IMR-90 (cell line): Measurements from ENCODE around the gene BDH1. TPM values are rescaled to one million over a fixed set of nuclear protein-coding genes. Genes with fewer than 3 reads are reported as not detected.

Experiments used
- ATAC-seq: fragments of 200-7000 bp; cut with Tn5 transposase; 2 replicates; pipeline ENCODE4 v1.9.1; 2020; ENCODE audit warnings: low read depth, mild to moderate bottlenecking, moderate library complexity
- BruUV-seq: library from RNA; stranded (reverse); fragments of 400-500 nt; replicated peaks from 2 replicates; lab custom pipeline; 2021; lab: Mats Ljungman, UMichigan
- CTCF ChIA-PET: fragments of 300-600 bp; formaldehyde crosslinking; extraction: SDS; loops from one replicate; lab custom pipeline; 2021; ENCODE audit warnings: antibody characterized with exemption; lab: Yijun Ruan, JAX
- POLR2A ChIA-PET: fragments of 300-600 bp; sonication (Branson Sonifier 250); formaldehyde crosslinking; loops from one replicate; lab custom pipeline; 2022; ENCODE audit warnings: antibody characterized with exemption; ENCODE audit not compliant: unreplicated experiment; lab: Charles Lee
- DNase-seq: peaks from one replicate; pipeline ENCODE4 v3.0.0; 2013
- H2AFZ ChIP-seq: replicated peaks from 2 replicates; pipeline ENCODE3; 2013; ENCODE audit warnings: low read length, mild to moderate bottlenecking; ENCODE audit not compliant: poor library complexity
- H2AK5ac ChIP-seq: 2 replicates; pipeline ENCODE4 v1.6.1; 2013; ENCODE audit warnings: low read depth, low read length, inconsistent platforms
- H2AK9ac ChIP-seq: replicated peaks from 2 replicates; pipeline ENCODE3; 2013; ENCODE audit warnings: mild to moderate bottlenecking, low read depth, low read length, moderate library complexity; ENCODE audit not compliant: poor library complexity
- H2BK120ac ChIP-seq: 2 replicates; pipeline ENCODE4 v1.6.1; 2013; ENCODE audit warnings: low read depth, low read length, inconsistent platforms
- H2BK15ac ChIP-seq: 3 replicates; pipeline ENCODE4 v1.6.1; 2013; ENCODE audit warnings: low read depth, low read length, inconsistent platforms
- H2BK20ac ChIP-seq: 2 replicates; pipeline ENCODE4 v1.6.1; 2013; ENCODE audit warnings: low read depth, mild to moderate bottlenecking, inconsistent platforms, low read length, moderate library complexity
- H2BK5ac ChIP-seq: 2 replicates; pipeline ENCODE4 v1.6.1; 2013; ENCODE audit warnings: mild to moderate bottlenecking, low read depth, low read length, inconsistent platforms; ENCODE audit not compliant: poor library complexity, severe bottlenecking
- H3K14ac ChIP-seq: replicated peaks from 2 replicates; pipeline ENCODE4 v1.6.1; 2013; ENCODE audit warnings: low read depth, low read length, inconsistent platforms
- H3K18ac ChIP-seq: 2 replicates; pipeline ENCODE4 v1.6.1; 2013; ENCODE audit warnings: low read depth, low read length, control low read depth
- H3K23ac ChIP-seq: 2 replicates; pipeline ENCODE4 v1.6.1; 2013; ENCODE audit warnings: low read depth, low read length, inconsistent platforms
- H3K27ac ChIP-seq: 2 replicates; pipeline ENCODE4 v1.5.1; 2013; ENCODE audit warnings: mild to moderate bottlenecking, control low read depth, low read length; ENCODE audit not compliant: insufficient read depth
- H3K27me3 ChIP-seq: 2 replicates; pipeline ENCODE4 v1.6.1; 2013; ENCODE audit warnings: low read length; ENCODE audit not compliant: control insufficient read depth, insufficient read depth
- H3K36me3 ChIP-seq: 2 replicates; pipeline ENCODE4 v1.6.1; 2013; ENCODE audit warnings: low read length, mixed read lengths; ENCODE audit not compliant: control insufficient read depth, insufficient read depth
- H3K4ac ChIP-seq: 2 replicates; pipeline ENCODE4 v1.6.1; 2013; ENCODE audit warnings: low read depth, low read length, inconsistent platforms
- H3K4me1 ChIP-seq: 2 replicates; pipeline ENCODE4 v1.6.1; 2013; ENCODE audit warnings: low read length, mixed read lengths; ENCODE audit not compliant: control insufficient read depth, insufficient read depth
- H3K4me2 ChIP-seq: 2 replicates; pipeline ENCODE4 v1.6.1; 2013; ENCODE audit warnings: low read depth, mild to moderate bottlenecking, control low read depth, low read length, moderate library complexity
- H3K4me3 ChIP-seq: 2 replicates; pipeline ENCODE4 v1.5.1; 2013; ENCODE audit warnings: low read depth, mild to moderate bottlenecking, control low read depth, low read length, moderate library complexity; ENCODE audit not compliant: insufficient read depth
- H3K56ac ChIP-seq: 2 replicates; pipeline ENCODE4 v1.6.1; 2013; ENCODE audit warnings: low read length, inconsistent platforms; ENCODE audit not compliant: insufficient read depth; ENCODE audit errors: extremely low read depth
- H3K79me1 ChIP-seq, 2 experiments: 2 replicates each; pipeline ENCODE4 v1.6.1; 2013; ENCODE audit warnings: low read length in 2 of 2, inconsistent platforms in 1 of 2, low read depth in 1 of 2
- H3K9ac ChIP-seq: 2 replicates; pipeline ENCODE4 v1.6.1; 2013; ENCODE audit warnings: low read depth, low read length, control low read depth
- H3K9me1 ChIP-seq: 2 replicates; pipeline ENCODE4 v1.6.1; 2013; ENCODE audit warnings: low read length, inconsistent platforms; ENCODE audit not compliant: insufficient read depth
- H3K9me3 ChIP-seq: 2 replicates; pipeline ENCODE4 v1.6.1; 2013; ENCODE audit warnings: low read length; ENCODE audit not compliant: control insufficient read depth, insufficient read depth
- H4K20me1 ChIP-seq: 2 replicates; pipeline ENCODE4 v1.6.1; 2013; ENCODE audit warnings: low read length, inconsistent platforms; ENCODE audit not compliant: insufficient read depth
- H4K5ac ChIP-seq: 2 replicates; pipeline ENCODE4 v1.6.1; 2013; ENCODE audit warnings: mild to moderate bottlenecking, low read depth, low read length, control low read depth
- H4K8ac ChIP-seq, 2 experiments: 2 replicates each; pipeline ENCODE4 v1.6.1; 2013; ENCODE audit warnings: low read depth in 2 of 2, low read length in 2 of 2, control low read depth in 1 of 2, inconsistent platforms in 1 of 2
- H4K91ac ChIP-seq: 2 replicates; pipeline ENCODE4 v1.6.1; 2013; ENCODE audit warnings: low read depth, low read length, inconsistent platforms; ENCODE audit not compliant: insufficient read depth
- BHLHE40 ChIP-seq: fragments of 150-350 bp; IDR thresholded peaks from 2 replicates; pipeline ENCODE4 v1.6.1; 2016; ENCODE audit warnings: mild to moderate bottlenecking, low read depth, low read length
- CEBPB ChIP-seq: IDR thresholded peaks from 2 replicates; pipeline ENCODE4 v1.6.1; 2012; ENCODE audit warnings: low read depth, low read length, improper control_type of control experiment
- CHD1 ChIP-seq: IDR thresholded peaks from 2 replicates; pipeline ENCODE4 v1.6.1; 2012; ENCODE audit warnings: low read depth, low read length, improper control_type of control experiment
- CTCF ChIP-seq: conservative IDR thresholded peaks from 2 replicates; pipeline ENCODE4 v1.5.1; 2012; ENCODE audit warnings: mild to moderate bottlenecking, low read depth, low read length, improper control_type of control experiment
- ELK1 ChIP-seq: fragments of 150-350 bp; IDR thresholded peaks from 2 replicates; pipeline ENCODE4 v1.6.1; 2016; ENCODE audit warnings: low read depth, mild to moderate bottlenecking, low read length, moderate library complexity, borderline replicate concordance
- FOS ChIP-seq: fragments of 150-350 bp; IDR thresholded peaks from 2 replicates; pipeline ENCODE4 v1.6.1; 2016; ENCODE audit warnings: low read depth, low read length
- MAFK ChIP-seq: IDR thresholded peaks from 2 replicates; pipeline ENCODE4 v1.6.1; 2012; ENCODE audit warnings: low read depth, low read length, improper control_type of control experiment
- MAZ ChIP-seq: IDR thresholded peaks from 2 replicates; pipeline ENCODE4 v1.6.1; 2012; ENCODE audit warnings: low read depth, mild to moderate bottlenecking, low read length, improper control_type of control experiment, moderate library complexity, borderline replicate concordance
- MXI1 ChIP-seq: IDR thresholded peaks from 2 replicates; pipeline ENCODE4 v1.6.1; 2012; ENCODE audit warnings: low read depth, mild to moderate bottlenecking, low read length, moderate library complexity, borderline replicate concordance
- NFE2L2 ChIP-seq: fragments of 150-350 bp; IDR thresholded peaks from 2 replicates; pipeline ENCODE4 v1.6.1; 2016; ENCODE audit warnings: low read depth, mild to moderate bottlenecking, low read length
- POLR2A ChIP-seq: IDR thresholded peaks from 2 replicates; pipeline ENCODE4 v1.6.1; 2012; ENCODE audit warnings: mild to moderate bottlenecking, low read depth, low read length
- RAD21 ChIP-seq: IDR thresholded peaks from 2 replicates; pipeline ENCODE4 v1.6.1; 2012; ENCODE audit warnings: low read length, improper control_type of control experiment
- RCOR1 ChIP-seq: IDR thresholded peaks from 2 replicates; pipeline ENCODE4 v1.6.1; 2012; ENCODE audit warnings: mild to moderate bottlenecking, low read length, improper control_type of control experiment; ENCODE audit not compliant: insufficient replicate concordance
- RFX5 ChIP-seq: IDR thresholded peaks from 2 replicates; pipeline ENCODE4 v1.8.0; 2012; ENCODE audit warnings: low read depth, mild to moderate bottlenecking, low read length, moderate library complexity
- SMC3 ChIP-seq: fragments of 150-350 bp; IDR thresholded peaks from 2 replicates; pipeline ENCODE4 v1.6.1; 2016; ENCODE audit warnings: low read depth, mild to moderate bottlenecking, antibody characterized with exemption, low read length, moderate library complexity
- USF2 ChIP-seq: fragments of 150-350 bp; IDR thresholded peaks from 2 replicates; pipeline ENCODE4 v1.6.1; 2017; ENCODE audit warnings: mild to moderate bottlenecking, antibody characterized with exemption, low read length, low read depth
- WGBS, 2 experiments: methylation state at CpG; one replicate each; pipeline versions ENCODE4 v1.1.5 to v1.1.7; 2013; ENCODE audit warnings: missing lambda C conversion rate in 2 of 2; ENCODE audit not compliant: insufficient read length in 1 of 2; ENCODE audit errors: extremely low coverage in 2 of 2; 5-methylcytosine and 5-hydroxymethylcytosine counted together
- dilution Hi-C: fragments of 300-500 bp; cut with HindIII; formaldehyde crosslinking; loops from one replicate; pipeline ENCODE4 v1.14.3; 2018; ENCODE audit warnings: low sequenced_read_pairs; ENCODE audit not compliant: unreplicated experiment
- in situ Hi-C: fragments of 300-500 bp; cut with MboI; formaldehyde crosslinking; loops from 3 replicates; pipeline ENCODE4 v1.14.3; 2019; ENCODE audit warnings: low sequenced_read_pairs, inconsistent platforms, mixed read lengths
- intact Hi-C: fragments of 100-400 bp; cut with micrococcal nuclease; formaldehyde crosslinking; loops from 2 replicates; pipeline ENCODE4 v1.10.0; 2022
- polyA plus RNA-seq, 3 experiments: library from polyadenylated mRNA; depleted of rRNA; stranded (reverse); fragments of >200 nt; gene quantifications; 2 replicates each; pipeline ENCODE4 v1.2.3, GENCODE V29; 2012; ENCODE audit warnings: low replicate concordance in 1 of 3
- total RNA-seq: library from RNA; depleted of rRNA; stranded (reverse); fragments of >200 nt; gene quantifications from 2 replicates; pipeline ENCODE4 v1.2.3, GENCODE V29; 2012

BDH1 gene
- total and polyA plus RNA-seq, 2 of the 4 experiments (the other 2 are of a cell fraction) = 2.7 to 4.4 TPM

GRCh38 chr3:197499427-197499826, 56.3 kb downstream of the BDH1 start:
- CTCF ChIA-PET = no interaction called here
- Histone ChIP-seq H3K9ac (no peak overlapping the region), H2BK5ac (no peak overlapping the region), H3K18ac (no peak overlapping the region), H3K9me1 (no peaks in the 10 kb centered on the region), H3K79me1 (no peaks in the 10 kb centered on the region), H3K56ac (no peak overlapping the region), H3K4me2 (no peak overlapping the region), H3K9me3 (no peaks in the 10 kb centered on the region), H4K20me1 (no peaks in the 10 kb centered on the region), H4K8ac (0 out of 4 replicates have a peak overlapping the region, but pooled peaks of 1 of the 2 experiments have one; percentile 3), H2AK9ac (no peak overlapping the region), H3K27ac (no peak overlapping the region), H3K27me3 (0 out of 2 replicates have a peak, but pooled peaks cover under 1% of the 10 kb centered on the region), H2BK15ac (0 out of 3 replicates have a peak overlapping the region, but pooled peaks have one; percentile 20), H3K4me3 (no peak overlapping the region), H3K36me3 (no peaks in the 10 kb centered on the region), H2BK20ac (no peak overlapping the region), H3K23ac (no peak overlapping the region), H2AFZ (peak overlapping the region; percentile 72), H2AK5ac (no peak overlapping the region; the same call in 1 of the 2 replicates), H3K4me1 (peaks cover 3% of the 10 kb centered on the region), H3K14ac (no peak overlapping the region), H4K5ac (no peak overlapping the region), H4K91ac (no peak overlapping the region), H3K4ac (no peak overlapping the region; the same call in 1 of the 2 replicates), H2BK120ac (no peak overlapping the region)
- TF ChIP-seq CEBPB = no peak
- TF ChIP-seq FOS = peak; percentile 49
- 0 out of 2 replicates have a peak, but pooled peaks have one; percentile 12 for TF ChIP-seq SMC3
- no peak for TF ChIP-seq USF2
- TF ChIP-seq CHD1 = no peak
- no peak for TF ChIP-seq MAZ
- TF ChIP-seq RCOR1 = no peak
- TF ChIP-seq MXI1 = no peak
- no peak for TF ChIP-seq POLR2A
- TF ChIP-seq RAD21 = no peak
- no peak for TF ChIP-seq RFX5
- no peak for TF ChIP-seq CTCF
- TF ChIP-seq BHLHE40 = 0 out of 2 replicates have a peak, but pooled peaks have one; percentile 7
- TF ChIP-seq ELK1 = no peak
- peak; percentile 78 for TF ChIP-seq NFE2L2
- no peak for TF ChIP-seq MAFK
- WGBS, 2 experiments = 71% methylated on average over 1 of the region's 8 CpGs; no CpG with 5 or more reads in 1 of the 2 experiments
- no TSS peak for BruUV-seq
- DNase-seq (peak; percentile 80), ATAC-seq (peak; percentile 67)
- dilution Hi-C loops = no loop called here
- intact Hi-C loops = no loop called here
- POLR2A ChIA-PET = no interaction called here
- in situ Hi-C loops = no loop called here
